Suppressor macrophage (primary cell): ENCODE data around the gene DBR1.

ENCODE experiments used
- DNase-seq, 4 experiments: peaks; one replicate each; pipeline ENCODE4 v3.0.0-alpha.2; 2020 to 2022
- total RNA-seq, 17 experiments: gene quantifications; one replicate each; lab custom pipeline; 2026; ENCODE audit warnings: mixed read lengths in 6 of 17, inconsistent platforms in 3 of 17; lab: John Stamatoyannopoulos, UW

DBR1 gene
- total RNA-seq: 11.9 to 42.9 (median 25.8) reads per million in 17 experiments

- DNase-seq: peak; percentile 86 to 95 (median 91)
These were observed at the start of gene DBR1 for GRCh38 chr3:138174421-138175131. Gene DBR1 (minus strand): TSS chr3:138174921. CDS start chr3:138174795, 126 bp downstream.

- peak in 3 of 4 experiments; percentile 8 to 31 (median 29) for DNase-seq
These were observed 48.2 kb upstream of the DBR1 start for GRCh38 chr3:138222942-138223287.

- peak; percentile 12 to 82 (median 46) for DNase-seq
These were observed 47.6 kb upstream of the DBR1 start for GRCh38 chr3:138222131-138222941.

GRCh38 chr3:138220788-138221187 is 46.1 kb upstream of the DBR1 start:
- DNase-seq: no peak

- DNase-seq: no peak
These were observed 45.5 kb upstream of the DBR1 start for GRCh38 chr3:138220242-138220641.

GRCh38 chr3:138219255-138219654 is 44.5 kb upstream of the DBR1 start:
- DNase-seq: peak; percentile 34 to 81 (median 44)

GRCh38 chr3:138213398-138214085 is 38.8 kb upstream of the DBR1 start:
- peak; percentile 36 to 82 (median 66) for DNase-seq

GRCh38 chr3:138210528-138210927 is 35.8 kb upstream of the DBR1 start:
- DNase-seq: no peak

- no peak for DNase-seq
These were observed 31.5 kb upstream of the DBR1 start for GRCh38 chr3:138206196-138206595.

- DNase-seq: no peak
These were observed 30.8 kb upstream of the DBR1 start for GRCh38 chr3:138205527-138205926.

GRCh38 chr3:138203938-138204337 is 29.2 kb upstream of the DBR1 start:
- peak in 3 of 4 experiments; percentile 10 to 11 (median 10) for DNase-seq

- DNase-seq: no peak
These were observed 28.4 kb upstream of the DBR1 start for GRCh38 chr3:138202945-138203701.

GRCh38 chr3:138200424-138200823 is 25.7 kb upstream of the DBR1 start:
- DNase-seq: no peak

- DNase-seq: no peak
These were observed 25.1 kb upstream of the DBR1 start for GRCh38 chr3:138199851-138200250.

GRCh38 chr3:138197524-138197923 is 22.8 kb upstream of the DBR1 start:
- no peak for DNase-seq

GRCh38 chr3:138197058-138197457 is 22.3 kb upstream of the DBR1 start:
- DNase-seq: peak in 2 of 4 experiments; percentile 38 to 39

- no peak for DNase-seq
These were observed 21.3 kb upstream of the DBR1 start for GRCh38 chr3:138196023-138196422.

GRCh38 chr3:138195481-138195880 is 20.8 kb upstream of the DBR1 start:
- no peak for DNase-seq

GRCh38 chr3:138188013-138188730 is 13.5 kb upstream of the DBR1 start:
- peak in 2 of 4 experiments; percentile 42 to 59 for DNase-seq

- peak in 3 of 4 experiments; percentile 44 to 73 (median 60) for DNase-seq
These were observed 12.7 kb upstream of the DBR1 start, which contains the start of gene ARMC8 for GRCh38 chr3:138187296-138188012. Gene ARMC8 (plus strand): TSS chr3:138187301. CDS start chr3:138187555, 254 bp downstream.

- DNase-seq: peak; percentile 94 to 97 (median 95)
These were observed 12.1 kb upstream of the DBR1 start for GRCh38 chr3:138186803-138187295.
